Spleen (tissue), 7 donors: Measurements from ENCODE around the gene TENT4B.

Experiments
- CTCF ChIP-seq, 11 experiments: fragments of 200-600 bp in 7 of 11; fragments of 450-650 bp in 4 of 11; sonication (generic) in 4 of 11; IDR thresholded peaks in 8 of 11; conservative IDR thresholded peaks in 3 of 11; 1 replicate in 7 of 11; 2 replicates in 4 of 11; pipeline versions ENCODE4 v1.4.0 to v1.8.0; 2016 to 2021; ENCODE audit warnings: antibody characterized with exemption in 11 of 11, inconsistent platforms in 4 of 11, mild to moderate bottlenecking in 1 of 11
- POLR2A ChIP-seq, 3 donors: fragments of 450-650 bp; IDR thresholded peaks; one replicate each; pipeline ENCODE4 v1.5.1; 2017; ENCODE audit warnings: antibody characterized with exemption in 3 of 3, mild to moderate bottlenecking in 1 of 3
- donor health status: DM: no; HTN: no; CAD: no; lungs with moderate emphysema.
- donor health status: DM: no; HTN: no; CAD: no.
- donor health status: DM: no; HTN: no; CAD: no.

GRCh38 chr16:50263060-50263909 is 110.2 kb downstream of the TENT4B start:
- TF ChIP-seq CTCF (IDR thresholded peaks at IDR 0.05 in 8 of 11, conservative IDR thresholded peaks at IDR 0.05 in 3 of 11): no peak
- TF ChIP-seq POLR2A (IDR thresholded peaks at IDR 0.05): no peak
